Right lobe of liver (tissue), 6 donors: ENCODE measurements around the gene MEG3. TPM values are rescaled to one million over a fixed set of nuclear protein-coding genes. Genes with fewer than 3 reads are reported as not detected.

Experiments
- ATAC-seq, 4 donors: fragments of 200-7000 bp; cut with Tn5 transposase; one replicate each; pipeline ENCODE4 v1.9.1; 2020; ENCODE audit warnings: mild to moderate bottlenecking in 4 of 4, moderate library complexity in 4 of 4
- DNase-seq, 3 donors: peaks; one replicate each; pipeline ENCODE4 v3.0.0-alpha.2; 2020
- H3K27ac ChIP-seq, 3 donors: fragments of 200-600 bp; one replicate each; pipeline ENCODE4 v1.8.0; 2022
- H3K27me3 ChIP-seq, 2 donors: fragments of 200-600 bp; one replicate each; pipeline ENCODE4 v1.8.0; 2022
- H3K36me3 ChIP-seq, 4 donors: fragments of 200-600 bp; sonication (generic) in 1 of 4; one replicate each; pipeline versions ENCODE4 v1.5.1 to v1.8.0; 2017 to 2022; ENCODE audit warnings: control low read depth in 1 of 4
- H3K4me1 ChIP-seq, 4 donors: fragments of 200-600 bp; sonication (generic) in 1 of 4; one replicate each; pipeline versions ENCODE4 v1.5.1 to v1.8.0; 2017 to 2022; ENCODE audit warnings: control low read depth in 1 of 4
- H3K4me3 ChIP-seq, 3 donors: fragments of 200-600 bp; one replicate each; pipeline ENCODE4 v1.8.0; 2022
- H3K9me3 ChIP-seq, 4 donors: fragments of 200-600 bp; sonication (generic) in 1 of 4; one replicate each; pipeline versions ENCODE4 v1.5.1 to v1.8.0; 2017 to 2022; ENCODE audit warnings: control low read depth in 1 of 4
- CTCF ChIP-seq, 4 donors: fragments of 200-600 bp in 3 of 4; fragments of 450-650 bp in 1 of 4; IDR thresholded peaks; one replicate each; pipeline versions ENCODE4 v1.5.1 to v1.8.0; 2016 to 2022; ENCODE audit warnings: antibody characterized with exemption in 4 of 4, mild to moderate bottlenecking in 2 of 4
- POLR2A ChIP-seq: fragments of 450-650 bp; IDR thresholded peaks from one replicate; pipeline ENCODE4 v1.6.1; 2017; ENCODE audit warnings: antibody characterized with exemption, mild to moderate bottlenecking
- WGBS: methylation state at CpG from one replicate; pipeline ENCODE4 v1.1.6; 2018; ENCODE audit warnings: low coverage, low lambda C conversion rate; ENCODE audit not compliant: insufficient coverage; ENCODE audit errors: missing lambda C conversion rate; 5-methylcytosine and 5-hydroxymethylcytosine counted together
- intact Hi-C, 2 donors: fragments of 100-400 bp; cut with DNase I; formaldehyde crosslinking; loops; one replicate each; pipeline versions ENCODE4 v1.11.2 to v1.14.1; 2022
- total RNA-seq, 6 experiments: library from RNA; depleted of rRNA in 2 of 6; stranded (reverse); fragments of >200 nt in 2 of 6; fragmentation: NEBNext Ultra II Directional in 3 of 6; extraction: Animal tissue kit (Norgen Biotek cat#: 25700) in 3 of 6; gene quantifications; one replicate each; pipeline versions ENCODE4 v1.1.0 to v1.2.4, GENCODE V29; 2016 to 2023
- donor health status: DM: no; HTN: yes; CAD: no.
- donor health status: DM: no; HTN: no; CAD: no.
- donor health status: DM: no; HTN: no; CAD: no.
- donor health status: DM: no; HTN: yes; CAD: no.
- donor health status: DM: no; HTN: yes; CAD: no.

Gene MEG3
- total RNA-seq, 6 experiments from 2014 or later = 5.7 to 43.7 (median 23.9) TPM

- Histone ChIP-seq H3K27ac (no peak within 1 kb of the TSS), H3K36me3 (no peaks in the 10 kb centered on the region), H3K4me3 (no peak within 1 kb of the TSS), H3K9me3 (no peaks in the 10 kb centered on the region), H3K4me1 (no peaks in the 10 kb centered on the region), H3K27me3 (no peaks in the 10 kb centered on the region)
- DNase-seq = no peak
- intact Hi-C loops = no loop called here
- TF ChIP-seq POLR2A = no peak
- WGBS = 33% methylated on average over 4 of the region's 12 CpGs
- ATAC-seq = no peak
Observed at GRCh38 chr14:100903672-100904185, 77.8 kb downstream of the MEG3 start, which contains the start of gene RTL1. TSS of gene RTL1 (minus strand) at chr14:100903722. CDS start at chr14:100884788, 18,934 bp downstream.

GRCh38 chr14:100904307-100905087 is 78.6 kb downstream of the MEG3 start:
- H3K4me3 ChIP-seq = no peak overlapping the region
- H3K4me1 ChIP-seq = no peaks in the 10 kb centered on the region
- no peaks in the 10 kb centered on the region for H3K36me3 ChIP-seq
- no peaks in the 10 kb centered on the region for H3K9me3 ChIP-seq
- DNase-seq = no peak
- WGBS = 21% methylated on average over 20 of the region's 45 CpGs
- intact Hi-C loops = no loop called here
- ATAC-seq = no peak
- H3K27me3 ChIP-seq = no peaks in the 10 kb centered on the region
- H3K27ac ChIP-seq = no peak overlapping the region
- no peak for TF ChIP-seq POLR2A
- peak in 1 of 4 donors; percentile 10 for TF ChIP-seq CTCF (IDR thresholded peaks at IDR 0.05)

- H3K36me3 ChIP-seq = no peaks in the 10 kb centered on the region
- DNase-seq (no peak), ATAC-seq (no peak)
- WGBS = 66% methylated on average over 5 of the region's 12 CpGs
- TF ChIP-seq POLR2A (no peak), CTCF (IDR thresholded peaks at IDR 0.05) (no peak)
- H3K9me3 ChIP-seq = no peaks in the 10 kb centered on the region
- no peak overlapping the region for H3K27ac ChIP-seq
- no peaks in the 10 kb centered on the region for H3K4me1 ChIP-seq
- intact Hi-C loops = no loop called here
- no peak overlapping the region for H3K4me3 ChIP-seq
- H3K27me3 ChIP-seq = no peaks in the 10 kb centered on the region
Observed at GRCh38 chr14:100905166-100905565, 79.2 kb downstream of the MEG3 start.

GRCh38 chr14:100906420-100906819 is 80.5 kb downstream of the MEG3 start:
- H3K27ac ChIP-seq = no peak overlapping the region
- H3K9me3 ChIP-seq = no peaks in the 10 kb centered on the region
- WGBS = 100% methylated on average over 1 of the region's 6 CpGs
- H3K27me3 ChIP-seq = no peaks in the 10 kb centered on the region
- H3K4me3 ChIP-seq = no peak overlapping the region
- H3K36me3 ChIP-seq = no peaks in the 10 kb centered on the region
- peak in 1 of 4 donors; percentile 15 for TF ChIP-seq CTCF (IDR thresholded peaks at IDR 0.05)
- TF ChIP-seq POLR2A = no peak
- DNase-seq = no peak
- no peak for ATAC-seq
- H3K4me1 ChIP-seq = no peaks in the 10 kb centered on the region
- intact Hi-C loops = no loop called here

- WGBS = 54% methylated on average over 3 of the region's 8 CpGs
- Histone ChIP-seq H3K4me3 (no peak overlapping the region), H3K27me3 (no peaks in the 10 kb centered on the region), H3K36me3 (no peaks in the 10 kb centered on the region), H3K4me1 (no peaks in the 10 kb centered on the region), H3K9me3 (no peaks in the 10 kb centered on the region), H3K27ac (no peak overlapping the region)
- no peak for DNase-seq
- intact Hi-C loops = no loop called here
- TF ChIP-seq POLR2A = no peak
- TF ChIP-seq CTCF (IDR thresholded peaks at IDR 0.05) = no peak
- ATAC-seq = no peak
Observed at GRCh38 chr14:100907240-100907639, 81.3 kb downstream of the MEG3 start.
